H54 (cell line): ENCODE results near the gene TRNT1.

Source experiments
- DNase-seq: peaks from one replicate; pipeline ENCODE4 v3.0.0; 2011; ENCODE audit warnings: low spot score, mixed read lengths; ENCODE audit not compliant: insufficient read length
- FAIRE-seq: peaks from 3 replicates; lab custom pipeline; 2011; peaks lifted over from hg19 to GRCh38; lab: Jason Lieb, UNC
- POLR2A ChIP-seq: IDR thresholded peaks from 2 replicates; pipeline ENCODE4 v1.6.1; 2011; ENCODE audit warnings: low read depth, mild to moderate bottlenecking, low read length

Gene TRNT1

DNA sequence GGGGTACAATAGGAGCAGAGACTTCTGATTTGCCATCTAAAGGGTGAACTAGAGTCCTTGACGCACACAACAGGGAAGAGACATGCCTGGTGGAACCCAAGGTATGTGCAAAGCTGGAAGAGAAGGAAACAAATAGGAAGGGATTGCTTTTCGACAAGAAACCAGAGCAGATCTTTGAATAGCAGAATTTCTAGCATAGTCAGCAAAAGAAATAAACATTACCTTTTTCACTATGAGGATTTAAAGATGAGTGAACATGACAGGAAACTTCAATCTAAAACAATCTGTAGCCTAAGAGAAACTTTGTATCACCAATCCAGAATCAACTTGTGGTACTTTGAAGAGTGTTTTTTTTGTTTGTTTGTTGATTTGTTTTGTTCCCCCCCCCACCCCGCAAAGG lies 21.5 kb upstream of the TRNT1 start:
- TF ChIP-seq POLR2A = no peak
- DNase-seq (no peak), FAIRE-seq (no peak)

DNA sequence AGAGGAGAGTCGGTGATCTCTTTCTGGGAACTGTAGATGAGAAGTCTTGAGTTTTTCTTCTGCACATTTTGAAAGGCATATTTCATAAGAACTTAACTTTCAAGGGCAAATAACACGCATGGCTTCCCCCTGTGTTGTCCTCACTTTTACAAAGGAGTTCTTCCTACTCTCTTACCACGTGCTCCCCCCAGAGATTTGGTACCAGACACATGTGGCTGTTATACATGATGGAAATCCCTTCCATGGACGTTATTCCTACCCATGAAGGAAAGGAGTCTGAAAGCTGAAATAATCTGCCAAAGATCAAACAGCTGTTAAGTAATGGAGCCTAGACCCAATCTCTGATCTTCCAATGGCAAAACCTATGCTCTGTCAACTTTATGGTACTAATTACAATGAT lies 20.9 kb upstream of the TRNT1 start:
- no peak for DNase-seq
- TF ChIP-seq POLR2A = no peak
- FAIRE-seq = no peak

DNA sequence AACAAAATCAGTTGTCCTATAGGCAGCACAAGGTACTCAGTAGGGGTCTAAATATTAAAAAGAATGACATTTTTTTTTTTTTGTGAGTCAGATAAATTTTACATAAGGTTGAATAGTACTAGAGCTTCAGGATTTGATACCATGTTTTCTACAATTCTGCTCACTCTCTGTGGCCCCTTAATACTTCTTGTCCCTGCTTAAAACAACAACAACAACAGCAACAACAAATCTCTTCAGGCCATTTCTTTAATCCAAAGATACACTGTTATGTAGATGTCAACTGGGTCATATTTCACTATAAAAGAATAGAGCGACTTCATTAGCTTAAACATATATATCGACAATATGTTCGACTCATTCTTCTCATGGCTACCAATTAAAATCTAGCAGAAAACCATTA lies 19.6 kb upstream of the TRNT1 start:
- DNase-seq = no peak
- TF ChIP-seq POLR2A = no peak
- FAIRE-seq = no peak

DNA sequence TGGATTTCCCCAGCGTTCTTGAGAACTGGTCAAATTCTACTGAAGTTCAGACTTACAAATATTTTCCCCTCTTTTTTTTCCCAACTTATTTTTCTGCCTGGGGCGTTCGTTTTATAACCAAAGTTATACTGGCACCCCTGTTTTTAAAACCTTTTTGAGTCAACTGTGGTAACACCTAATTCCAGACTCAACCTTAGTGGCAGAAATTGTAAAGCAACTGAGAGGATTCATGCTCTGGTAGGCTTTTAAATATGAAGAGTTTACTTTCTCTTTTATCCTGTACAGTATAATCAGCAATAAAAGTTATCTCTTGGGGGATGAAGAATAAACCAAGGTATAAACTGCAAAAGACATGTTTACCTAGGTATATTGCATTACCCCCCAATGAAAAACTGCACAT lies 18.9 kb upstream of the TRNT1 start:
- no peak for FAIRE-seq
- no peak for TF ChIP-seq POLR2A
- DNase-seq = no peak

DNA sequence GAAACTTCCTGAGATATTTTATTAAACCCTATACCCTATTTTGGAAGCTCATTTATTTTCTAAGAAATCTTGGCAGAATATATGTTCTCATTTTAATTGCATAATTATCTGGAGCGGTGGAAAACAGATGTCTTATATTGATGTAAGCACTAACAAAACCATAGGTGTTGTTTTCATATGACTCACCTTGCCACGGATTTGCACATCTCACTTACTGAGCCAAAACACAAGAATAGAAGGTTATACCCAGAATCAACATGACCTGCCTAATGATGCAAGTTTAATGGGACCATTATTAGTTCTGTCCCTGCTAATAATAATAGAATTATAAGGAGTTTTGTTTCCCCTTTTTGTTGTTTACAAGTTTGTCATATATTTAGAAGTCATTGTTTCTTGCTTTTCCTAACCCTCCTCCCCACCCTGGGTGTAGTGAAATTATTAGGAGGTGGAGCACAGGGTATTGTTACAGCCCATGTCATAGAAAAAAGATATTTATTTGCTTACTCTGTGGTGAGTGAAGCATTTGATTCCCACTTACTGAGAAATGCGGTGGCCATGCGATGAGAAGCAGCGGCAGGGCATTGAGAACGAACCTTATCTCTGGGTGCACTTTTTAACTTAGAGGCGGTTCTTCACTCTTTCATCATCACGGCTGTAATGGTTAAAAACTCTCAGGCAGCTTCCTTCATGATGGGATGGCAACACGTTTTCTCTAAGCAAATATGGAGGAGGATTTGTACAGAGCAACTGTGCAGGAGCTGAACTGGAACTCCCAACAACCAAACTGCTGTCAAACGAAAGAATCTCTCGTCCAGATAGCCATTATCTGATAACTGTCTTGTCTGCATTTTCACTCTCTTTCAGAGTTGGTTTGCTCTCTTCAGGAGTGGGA lies 17.1 kb upstream of the TRNT1 start:
- TF ChIP-seq POLR2A = no peak
- FAIRE-seq (no peak), DNase-seq (no peak)

DNA sequence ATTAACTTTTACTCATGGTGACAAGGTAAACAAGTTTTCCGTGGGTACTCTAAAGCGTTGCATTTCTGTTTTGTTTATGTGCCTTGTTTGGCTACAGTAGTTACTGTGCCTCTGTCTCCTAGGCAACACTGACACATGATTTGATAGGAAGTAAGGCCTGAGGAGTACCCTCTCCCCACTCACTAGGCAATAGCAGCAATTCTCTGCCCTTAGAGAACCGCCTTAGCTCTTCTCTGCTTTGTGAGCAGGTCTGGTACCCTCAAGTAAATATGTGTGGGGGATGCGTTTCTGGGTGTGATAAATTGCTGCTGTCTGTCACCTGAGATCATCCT lies 16.5 kb upstream of the TRNT1 start, which contains the start of gene IL5RA:
Gene IL5RA (minus strand): TSS at position 76 of the 332 bp plus-strand sequence. CDS start 5,390 bp downstream, outside the sequence.
- FAIRE-seq (no peak), DNase-seq (no peak)
- TF ChIP-seq POLR2A = no peak

DNA sequence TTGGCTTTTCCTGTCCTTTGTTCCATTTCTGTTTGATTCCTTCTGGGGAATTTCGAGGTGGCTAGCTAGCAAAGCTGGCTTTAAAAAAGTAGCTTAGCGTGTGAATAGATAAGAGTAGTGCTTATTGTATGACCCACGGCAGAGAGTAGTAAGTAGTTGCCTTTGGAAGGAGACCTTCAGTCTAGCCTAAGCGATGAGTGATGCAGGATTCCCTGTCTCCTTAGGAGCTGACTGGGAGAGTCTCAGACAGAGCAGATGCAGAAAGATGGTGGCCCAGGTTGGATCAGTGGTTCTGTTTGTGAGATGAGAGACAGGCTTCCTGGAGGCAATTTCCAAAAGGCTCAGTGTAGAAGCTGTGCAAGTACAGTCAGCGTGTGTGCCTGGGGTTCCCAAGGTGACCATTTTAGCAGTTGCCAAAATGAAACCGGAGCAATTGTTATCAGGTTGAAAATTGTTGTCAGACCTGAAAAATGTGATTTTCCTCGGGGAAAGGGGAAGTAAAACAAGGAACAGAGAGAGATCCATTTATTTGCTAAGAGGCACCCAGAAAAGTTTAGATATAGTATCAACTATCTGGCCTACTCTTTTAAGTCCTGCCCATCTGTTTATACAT lies 15.9 kb upstream of the TRNT1 start:
- DNase-seq = no peak
- no peak for FAIRE-seq
- no peak for TF ChIP-seq POLR2A

DNA sequence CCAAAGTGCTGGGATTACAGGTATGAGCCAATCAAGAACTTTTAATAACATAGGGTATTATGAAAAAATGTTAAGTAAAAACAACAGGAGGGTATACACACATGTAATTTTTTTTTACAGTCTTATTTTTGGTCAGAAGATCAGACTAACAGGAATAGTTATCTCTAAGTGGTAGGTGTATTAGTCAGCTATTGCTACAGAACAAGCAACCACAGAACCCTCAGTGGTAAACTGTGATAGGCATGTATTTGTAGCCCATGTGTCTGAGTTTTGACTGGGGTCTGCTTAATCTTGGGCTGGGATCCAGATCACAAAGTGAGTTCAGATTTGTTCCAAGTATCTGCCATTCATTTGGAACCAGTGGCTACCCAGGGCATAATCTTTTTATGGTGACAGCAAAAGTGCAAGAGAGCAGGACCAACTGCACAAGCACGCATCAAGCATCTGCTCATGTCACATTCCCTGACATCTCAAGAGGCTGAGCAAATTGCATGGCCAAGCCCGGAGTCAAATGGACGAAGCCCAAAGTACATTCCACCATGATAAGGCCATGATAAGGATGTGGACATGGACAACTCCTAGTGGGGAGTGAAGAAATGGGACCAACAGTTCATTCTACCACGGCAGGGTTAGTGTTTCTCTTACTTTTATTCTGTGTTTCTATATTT lies 13.6 kb upstream of the TRNT1 start:
- no peak for TF ChIP-seq POLR2A
- DNase-seq (no peak), FAIRE-seq (no peak)

DNA sequence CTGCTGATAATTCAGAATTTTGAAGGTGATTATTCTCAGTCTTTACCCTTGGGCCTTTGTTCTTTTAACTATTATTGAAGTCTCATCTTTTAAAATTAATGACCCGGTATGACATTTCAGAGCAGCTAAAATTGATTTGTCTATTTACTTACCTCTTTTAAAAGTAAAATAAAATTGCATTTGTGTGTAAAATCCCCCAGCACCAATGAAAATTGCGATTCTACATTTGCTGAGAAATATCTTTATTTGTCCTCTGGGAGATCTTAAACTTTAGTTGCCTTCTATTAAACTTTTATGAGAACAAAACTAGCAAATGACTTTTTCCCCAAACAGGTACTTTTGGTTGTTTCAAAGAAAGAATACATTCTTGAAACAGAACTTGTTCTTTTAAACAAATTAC lies 9.1 kb upstream of the TRNT1 start:
- no peak for TF ChIP-seq POLR2A
- no peak for FAIRE-seq
- DNase-seq = no peak

DNA sequence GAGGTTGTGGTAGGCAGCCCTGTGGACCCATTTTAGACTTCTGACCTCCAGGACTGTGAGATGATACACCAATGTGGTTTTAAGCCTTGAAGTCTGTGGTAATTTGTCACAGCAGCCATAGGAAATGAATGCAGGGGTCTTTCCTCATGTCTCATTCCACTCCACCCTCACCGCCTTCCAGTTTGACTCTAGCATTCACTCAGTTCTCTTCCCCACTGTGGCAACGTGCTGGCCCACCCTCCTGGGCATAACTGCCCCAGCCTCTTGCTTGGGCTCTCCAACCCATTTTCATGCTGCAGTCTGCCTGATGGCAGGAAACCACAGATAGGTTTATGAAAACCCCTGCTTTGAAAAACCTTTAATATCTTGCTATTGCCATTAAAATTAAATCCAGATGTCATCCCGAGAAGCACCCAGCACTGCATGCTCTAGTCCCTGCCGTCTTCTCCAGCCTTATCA lies 7.3 kb upstream of the TRNT1 start:
- DNase-seq = no peak
- FAIRE-seq = no peak
- TF ChIP-seq POLR2A = no peak

DNA sequence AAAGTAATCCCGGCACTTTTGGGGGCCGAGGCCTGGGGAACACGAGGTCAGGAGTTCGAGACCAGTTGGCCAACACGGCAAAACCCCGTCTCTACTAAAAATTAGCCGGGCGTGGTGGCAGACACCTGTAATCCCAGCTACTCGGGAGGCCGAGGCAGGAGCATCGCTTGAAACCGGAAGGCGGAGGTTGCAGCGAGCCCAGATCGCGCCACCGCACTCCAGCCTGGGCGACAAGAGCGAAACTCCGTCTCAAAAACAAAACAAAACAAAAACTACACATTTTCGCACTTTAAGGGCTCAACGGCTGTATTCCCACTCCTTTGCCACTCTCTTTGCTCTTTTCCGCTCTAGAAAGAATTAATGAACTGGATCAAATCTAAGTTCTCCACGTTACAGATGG lies 763 bp upstream of the TRNT1 start:
- FAIRE-seq (no peak), DNase-seq (no peak)
- no peak for TF ChIP-seq POLR2A

DNA sequence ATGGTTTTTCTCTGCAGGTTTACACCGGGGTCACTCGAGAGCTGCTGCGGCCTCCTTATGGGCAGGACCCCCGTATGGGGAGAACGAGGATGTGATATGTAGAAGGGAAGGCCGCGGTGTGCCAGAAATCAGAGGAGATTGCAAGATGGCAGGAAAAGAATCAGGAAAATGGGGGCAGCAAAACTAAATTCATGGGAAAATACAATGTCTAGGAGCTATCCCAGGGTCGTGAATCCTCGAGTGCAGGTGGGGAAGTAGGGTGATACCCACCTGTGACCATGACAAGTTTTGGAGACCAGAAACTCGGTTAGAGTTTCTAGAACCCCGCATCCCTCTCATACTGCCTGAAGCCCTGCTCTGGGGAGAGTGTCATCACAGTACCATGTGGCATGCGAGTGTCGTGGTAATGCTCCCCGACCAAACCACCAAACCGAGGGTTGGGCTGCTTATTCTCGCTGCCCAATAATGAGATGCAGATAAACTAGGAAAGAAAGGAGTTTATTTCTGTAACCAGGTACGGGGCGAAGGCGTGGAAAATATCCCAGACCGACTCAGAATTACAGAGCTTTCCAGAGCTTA lies 781 bp downstream of the TRNT1 start:
- no peak for TF ChIP-seq POLR2A
- FAIRE-seq = no peak
- no peak for DNase-seq

DNA sequence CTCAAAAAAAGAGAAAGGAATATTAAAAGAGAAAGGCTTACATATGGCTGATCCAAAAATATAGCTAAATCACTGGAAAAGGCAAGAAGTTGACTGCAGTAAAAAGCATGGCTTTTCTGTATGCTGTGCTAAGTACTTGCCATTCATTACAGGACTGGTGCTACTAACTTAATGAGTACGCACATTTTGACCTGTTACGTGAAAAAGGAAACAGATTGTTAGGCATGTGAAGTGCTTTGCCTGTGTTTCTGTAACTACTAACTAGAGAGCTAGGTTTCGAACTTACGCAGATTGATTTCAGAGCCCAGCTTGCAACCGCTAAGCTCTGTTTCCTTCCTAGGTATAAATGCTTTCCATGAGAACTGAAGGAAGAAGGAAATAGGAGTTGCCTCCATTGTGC lies 2.8 kb downstream of the TRNT1 start:
- DNase-seq (no peak), FAIRE-seq (no peak)
- no peak for TF ChIP-seq POLR2A

DNA sequence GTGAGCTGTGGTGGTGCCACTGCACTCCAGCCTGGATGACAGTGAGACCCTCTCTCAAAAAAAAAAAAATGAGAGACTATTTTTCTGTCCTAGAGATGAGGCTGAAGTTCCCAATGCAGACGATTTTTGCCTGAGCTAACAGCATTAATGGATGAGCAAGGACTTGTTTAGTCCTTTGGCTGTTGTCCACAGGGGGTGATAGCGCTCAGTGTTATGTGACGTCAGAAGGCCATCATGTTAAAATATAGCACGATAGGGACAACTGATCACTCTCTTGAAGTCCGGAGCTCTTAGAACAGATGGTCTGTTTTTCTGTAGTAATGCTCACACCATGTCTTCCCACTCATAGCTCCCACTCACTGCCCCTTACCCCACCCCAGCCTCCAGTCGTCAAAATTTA lies 6.8 kb downstream of the TRNT1 start:
- no peak for DNase-seq
- no peak for TF ChIP-seq POLR2A
- FAIRE-seq = no peak
